Eye (tissue), 1 donor: ENCODE results near the gene ERI3.

Experiments
- DNase-seq: peaks from one replicate; pipeline ENCODE4 v3.0.0-alpha.2; 2015

The ERI3 gene

GRCh38 chr1:44354840-44355581 lies at the start of gene ERI3:
Gene ERI3, minus strand, starts transcription at chr1:44355257. Its CDS starts 231 bp downstream, at chr1:44355026.
- peak; percentile 98 for DNase-seq

- DNase-seq, result no peak
Measured at GRCh38 chr1:44401256-44402228, 46.5 kb upstream of the ERI3 start.

GRCh38 chr1:44390277-44390676 lies 35.2 kb upstream of the ERI3 start:
- no peak for DNase-seq

- no peak for DNase-seq
Measured at GRCh38 chr1:44389437-44389836, 34.4 kb upstream of the ERI3 start.

GRCh38 chr1:44388551-44388950 lies 33.5 kb upstream of the ERI3 start:
- no peak for DNase-seq

GRCh38 chr1:44380666-44381177 lies 25.7 kb upstream of the ERI3 start:
- no peak for DNase-seq

GRCh38 chr1:44377925-44378784 lies 23.1 kb upstream of the ERI3 start:
- DNase-seq, result peak; percentile 80

- no peak for DNase-seq
Measured at GRCh38 chr1:44375547-44375946, 20.5 kb upstream of the ERI3 start.

- DNase-seq, result no peak
Measured at GRCh38 chr1:44371206-44371605, 16.1 kb upstream of the ERI3 start.

- DNase-seq, result peak; percentile 44
Measured at GRCh38 chr1:44368471-44369151, 13.6 kb upstream of the ERI3 start.

- no peak for DNase-seq
Measured at GRCh38 chr1:44367944-44368343, 12.9 kb upstream of the ERI3 start.

GRCh38 chr1:44366371-44366975 lies 11.4 kb upstream of the ERI3 start:
- DNase-seq, result peak; percentile 25

- DNase-seq, result no peak
Measured at GRCh38 chr1:44361478-44361877, 6.4 kb upstream of the ERI3 start.

GRCh38 chr1:44359234-44359935 lies 4.3 kb upstream of the ERI3 start:
- DNase-seq, result no peak

- DNase-seq, result no peak
Measured at GRCh38 chr1:44357710-44358109, 2.7 kb upstream of the ERI3 start.

GRCh38 chr1:44355582-44356305 lies 687 bp upstream of the ERI3 start:
- DNase-seq, result no peak

- no peak for DNase-seq
Measured at GRCh38 chr1:44354268-44354839, 703 bp downstream of the ERI3 start.

GRCh38 chr1:44353604-44354003 lies 1.5 kb downstream of the ERI3 start:
- DNase-seq, result no peak

GRCh38 chr1:44351289-44351688 lies 3.8 kb downstream of the ERI3 start:
- no peak for DNase-seq

GRCh38 chr1:44348061-44348485 lies 7.0 kb downstream of the ERI3 start:
- DNase-seq, result peak; percentile 76
